Activated T-helper 17 cell treated with anti-CD3 and anti-CD28 coated beads, Interleukin-2, amount 50 U/mL, for 72 hours (primary cell): ENCODE measurements around the gene ARHGAP11A. TPM values are rescaled to one million over a fixed set of nuclear protein-coding genes. Genes with fewer than 3 reads are reported as not detected.
"Not testable (repeated sequence)": the region's sequence is repeated elsewhere in the genome, so short reads cannot be mapped to it uniquely, and the experiment has no call there.

ENCODE experiments used
- ATAC-seq: fragments of 150-1000 bp; cut with Tn5 transposase; replicated peaks from 2 replicates; pipeline ENCODE4 v1.10.0; 2021; ENCODE audit warnings: mild to moderate bottlenecking, moderate library complexity
- H3K27ac Mint-ChIP-seq: one replicate; pipeline ENCODE4 v1.8.0; 2022; ENCODE audit warnings: mixed read lengths
- H3K27me3 Mint-ChIP-seq: one replicate; pipeline ENCODE4 v1.8.0; 2022; ENCODE audit warnings: mixed read lengths
- H3K36me3 Mint-ChIP-seq: one replicate; pipeline ENCODE4 v1.8.0; 2022; ENCODE audit warnings: low read depth, mild to moderate bottlenecking, mixed read lengths
- H3K4me1 Mint-ChIP-seq: one replicate; pipeline ENCODE4 v1.8.0; 2022; ENCODE audit warnings: mixed read lengths
- H3K4me3 Mint-ChIP-seq: one replicate; pipeline ENCODE4 v1.8.0; 2022; ENCODE audit warnings: mild to moderate bottlenecking, mixed read lengths
- H3K9me3 Mint-ChIP-seq: one replicate; pipeline ENCODE4 v1.8.0; 2022; ENCODE audit warnings: mixed read lengths
- total RNA-seq, 2 donors: library from RNA; stranded (reverse); gene quantifications; one replicate each; pipeline ENCODE4 v1.2.3, GENCODE V29; 2022

Gene ARHGAP11A, protein sequence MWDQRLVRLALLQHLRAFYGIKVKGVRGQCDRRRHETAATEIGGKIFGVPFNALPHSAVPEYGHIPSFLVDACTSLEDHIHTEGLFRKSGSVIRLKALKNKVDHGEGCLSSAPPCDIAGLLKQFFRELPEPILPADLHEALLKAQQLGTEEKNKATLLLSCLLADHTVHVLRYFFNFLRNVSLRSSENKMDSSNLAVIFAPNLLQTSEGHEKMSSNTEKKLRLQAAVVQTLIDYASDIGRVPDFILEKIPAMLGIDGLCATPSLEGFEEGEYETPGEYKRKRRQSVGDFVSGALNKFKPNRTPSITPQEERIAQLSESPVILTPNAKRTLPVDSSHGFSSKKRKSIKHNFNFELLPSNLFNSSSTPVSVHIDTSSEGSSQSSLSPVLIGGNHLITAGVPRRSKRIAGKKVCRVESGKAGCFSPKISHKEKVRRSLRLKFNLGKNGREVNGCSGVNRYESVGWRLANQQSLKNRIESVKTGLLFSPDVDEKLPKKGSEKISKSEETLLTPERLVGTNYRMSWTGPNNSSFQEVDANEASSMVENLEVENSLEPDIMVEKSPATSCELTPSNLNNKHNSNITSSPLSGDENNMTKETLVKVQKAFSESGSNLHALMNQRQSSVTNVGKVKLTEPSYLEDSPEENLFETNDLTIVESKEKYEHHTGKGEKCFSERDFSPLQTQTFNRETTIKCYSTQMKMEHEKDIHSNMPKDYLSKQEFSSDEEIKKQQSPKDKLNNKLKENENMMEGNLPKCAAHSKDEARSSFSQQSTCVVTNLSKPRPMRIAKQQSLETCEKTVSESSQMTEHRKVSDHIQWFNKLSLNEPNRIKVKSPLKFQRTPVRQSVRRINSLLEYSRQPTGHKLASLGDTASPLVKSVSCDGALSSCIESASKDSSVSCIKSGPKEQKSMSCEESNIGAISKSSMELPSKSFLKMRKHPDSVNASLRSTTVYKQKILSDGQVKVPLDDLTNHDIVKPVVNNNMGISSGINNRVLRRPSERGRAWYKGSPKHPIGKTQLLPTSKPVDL
- 100 to 1,000 TPM; 106 to 114 TPM for total RNA-seq

GRCh38 chr15:32615051-32615870 is at the start of gene ARHGAP11A:
ARHGAP11A (plus strand) TSS chr15:32615504; CDS start chr15:32616212, 708 bp downstream.
- H3K9me3 Mint-ChIP-seq, H3K27me3 Mint-ChIP-seq, H3K4me1 Mint-ChIP-seq: not testable (repeated sequence)
- peaks cover 22% of the 10 kb centered on the region for H3K36me3 Mint-ChIP-seq
- peak; percentile 82 for ATAC-seq
- H3K4me3 Mint-ChIP-seq: peak within 1 kb of the TSS; percentile 99
- H3K27ac Mint-ChIP-seq: peak within 1 kb of the TSS; percentile 87

GRCh38 chr15:32568988-32569387 is 46.3 kb upstream of the ARHGAP11A start:
- H3K4me3 Mint-ChIP-seq, H3K4me1 Mint-ChIP-seq, ATAC-seq, H3K9me3 Mint-ChIP-seq, H3K27me3 Mint-ChIP-seq, H3K27ac Mint-ChIP-seq, H3K36me3 Mint-ChIP-seq: not testable (repeated sequence)

DNA sequence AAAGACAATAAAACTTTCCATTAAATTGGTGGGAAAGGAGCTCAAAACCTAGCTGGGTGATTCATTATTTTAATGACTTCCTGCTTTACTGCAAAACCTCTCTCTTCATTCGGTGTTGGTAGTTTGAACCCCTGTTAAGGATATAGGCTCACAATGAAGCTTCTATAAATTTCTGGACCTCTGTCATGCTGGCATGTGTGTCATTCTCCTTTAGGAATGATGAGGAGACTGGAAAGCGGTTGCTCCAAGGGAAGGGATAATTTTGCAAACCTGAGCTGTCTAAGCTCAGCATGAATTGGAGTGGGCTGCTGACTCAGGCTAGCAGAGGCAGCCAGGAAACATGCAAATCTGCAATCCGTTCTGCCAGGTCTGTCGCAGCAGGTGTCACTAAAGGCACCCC is 36.8 kb upstream of the ARHGAP11A start:
- H3K36me3 Mint-ChIP-seq, H3K27ac Mint-ChIP-seq, H3K27me3 Mint-ChIP-seq, H3K9me3 Mint-ChIP-seq, ATAC-seq, H3K4me1 Mint-ChIP-seq: not testable (repeated sequence)
- peak overlapping the region; percentile 29 for H3K4me3 Mint-ChIP-seq

- not testable (repeated sequence) for ATAC-seq, H3K36me3 Mint-ChIP-seq, H3K9me3 Mint-ChIP-seq, H3K4me1 Mint-ChIP-seq, H3K27me3 Mint-ChIP-seq, H3K27ac Mint-ChIP-seq, H3K4me3 Mint-ChIP-seq
These were observed 29.5 kb upstream of the ARHGAP11A start for GRCh38 chr15:32585844-32586243.

GRCh38 chr15:32593151-32593550 is 22.2 kb upstream of the ARHGAP11A start, which contains the start of gene GOLGA8N:
GOLGA8N (plus strand) TSS chr15:32593456.
- H3K27me3 Mint-ChIP-seq, H3K4me1 Mint-ChIP-seq, H3K36me3 Mint-ChIP-seq, ATAC-seq, H3K9me3 Mint-ChIP-seq, H3K4me3 Mint-ChIP-seq, H3K27ac Mint-ChIP-seq: not testable (repeated sequence)

DNA sequence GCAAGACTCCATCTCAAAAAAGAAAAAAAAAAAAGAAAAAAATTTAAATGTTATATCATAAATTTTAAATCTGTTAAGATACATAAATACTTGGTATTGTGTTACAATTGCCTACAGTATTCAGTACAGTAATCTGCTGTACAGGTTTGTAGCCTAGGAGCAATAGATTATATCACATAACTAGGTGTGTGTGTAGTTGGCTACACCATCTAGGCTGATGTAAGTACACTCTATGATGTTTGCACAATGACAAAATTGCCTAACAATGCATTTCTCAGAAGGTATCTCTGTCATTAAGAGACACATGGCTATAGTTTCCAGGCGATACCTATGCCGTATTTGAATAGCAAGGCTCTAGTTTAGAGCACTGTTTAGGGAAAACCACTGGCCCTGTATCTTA is 5.8 kb upstream of the ARHGAP11A start:
- H3K4me1 Mint-ChIP-seq, H3K9me3 Mint-ChIP-seq, H3K27me3 Mint-ChIP-seq, ATAC-seq, H3K27ac Mint-ChIP-seq, H3K4me3 Mint-ChIP-seq, H3K36me3 Mint-ChIP-seq: not testable (repeated sequence)

DNA sequence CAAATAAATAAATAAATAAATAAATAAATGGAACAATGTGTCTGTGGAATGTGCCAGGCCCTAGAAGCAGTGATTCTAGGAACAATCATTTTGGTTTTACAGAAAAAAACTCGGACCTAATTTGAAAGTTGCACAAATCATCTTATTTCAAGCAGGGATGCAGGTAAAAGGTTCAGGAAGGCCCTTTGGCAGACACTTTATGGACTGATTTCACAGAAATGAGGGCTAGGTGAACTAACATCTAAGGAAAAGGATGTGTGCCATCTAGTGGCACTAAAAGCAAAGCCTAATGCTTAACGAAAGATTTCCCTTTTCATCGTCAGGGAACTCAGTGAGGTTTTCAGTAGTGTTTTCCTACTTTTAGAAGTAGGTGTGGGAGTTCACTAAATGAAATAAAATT is 4.6 kb upstream of the ARHGAP11A start:
- not testable (repeated sequence) for H3K4me3 Mint-ChIP-seq, H3K4me1 Mint-ChIP-seq, H3K9me3 Mint-ChIP-seq, ATAC-seq, H3K36me3 Mint-ChIP-seq, H3K27ac Mint-ChIP-seq, H3K27me3 Mint-ChIP-seq

DNA sequence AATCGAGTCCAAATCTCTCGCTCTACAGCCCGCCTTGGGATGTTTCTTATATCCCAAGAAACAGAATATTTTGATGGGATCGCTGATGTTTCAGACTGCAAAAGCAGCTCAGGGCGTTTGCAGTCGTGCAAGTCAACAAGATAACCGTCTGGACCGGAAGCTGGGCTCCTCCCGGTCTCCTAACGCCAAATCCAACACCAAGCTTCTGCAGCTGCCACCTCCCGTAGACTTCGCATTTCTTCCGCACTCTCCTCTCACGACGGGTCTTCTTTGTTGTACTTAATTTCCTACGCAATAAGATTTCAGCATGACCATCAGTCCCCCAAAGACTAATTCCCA is 623 bp upstream of the ARHGAP11A start:
- not testable (repeated sequence) for H3K9me3 Mint-ChIP-seq, H3K27me3 Mint-ChIP-seq, H3K4me1 Mint-ChIP-seq
- Mint-ChIP-seq H3K36me3 (peaks cover 22% of the 10 kb centered on the region), H3K4me3 (peak overlapping the region; percentile 99), H3K27ac (peak overlapping the region; percentile 87)
- ATAC-seq: peak; percentile 53

GRCh38 chr15:32615871-32616426 is 645 bp downstream of the ARHGAP11A start:
- Mint-ChIP-seq H3K4me3 (peak overlapping the region; percentile 99), H3K27ac (peak overlapping the region; percentile 87), H3K36me3 (peaks cover 22% of the 10 kb centered on the region)
- not testable (repeated sequence) for H3K4me1 Mint-ChIP-seq, H3K9me3 Mint-ChIP-seq, H3K27me3 Mint-ChIP-seq
- peak; percentile 34 for ATAC-seq

DNA sequence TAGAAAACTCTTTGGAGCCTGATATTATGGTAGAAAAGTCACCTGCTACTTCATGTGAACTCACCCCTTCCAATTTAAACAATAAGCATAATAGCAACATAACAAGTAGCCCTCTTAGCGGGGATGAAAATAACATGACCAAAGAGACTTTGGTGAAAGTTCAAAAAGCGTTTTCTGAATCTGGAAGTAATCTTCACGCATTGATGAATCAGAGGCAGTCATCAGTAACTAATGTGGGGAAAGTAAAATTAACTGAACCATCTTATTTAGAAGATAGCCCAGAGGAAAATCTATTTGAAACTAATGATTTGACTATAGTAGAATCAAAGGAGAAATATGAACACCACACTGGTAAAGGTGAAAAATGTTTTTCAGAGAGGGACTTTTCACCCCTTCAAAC is 21.1 kb downstream of the ARHGAP11A start:
- Mint-ChIP-seq H3K27ac (no peak overlapping the region), H3K4me1 (no peaks in the 10 kb centered on the region), H3K9me3 (no peaks in the 10 kb centered on the region), H3K27me3 (no peaks in the 10 kb centered on the region), H3K4me3 (no peak overlapping the region), H3K36me3 (peaks cover 52% of the 10 kb centered on the region)
- no peak for ATAC-seq

DNA sequence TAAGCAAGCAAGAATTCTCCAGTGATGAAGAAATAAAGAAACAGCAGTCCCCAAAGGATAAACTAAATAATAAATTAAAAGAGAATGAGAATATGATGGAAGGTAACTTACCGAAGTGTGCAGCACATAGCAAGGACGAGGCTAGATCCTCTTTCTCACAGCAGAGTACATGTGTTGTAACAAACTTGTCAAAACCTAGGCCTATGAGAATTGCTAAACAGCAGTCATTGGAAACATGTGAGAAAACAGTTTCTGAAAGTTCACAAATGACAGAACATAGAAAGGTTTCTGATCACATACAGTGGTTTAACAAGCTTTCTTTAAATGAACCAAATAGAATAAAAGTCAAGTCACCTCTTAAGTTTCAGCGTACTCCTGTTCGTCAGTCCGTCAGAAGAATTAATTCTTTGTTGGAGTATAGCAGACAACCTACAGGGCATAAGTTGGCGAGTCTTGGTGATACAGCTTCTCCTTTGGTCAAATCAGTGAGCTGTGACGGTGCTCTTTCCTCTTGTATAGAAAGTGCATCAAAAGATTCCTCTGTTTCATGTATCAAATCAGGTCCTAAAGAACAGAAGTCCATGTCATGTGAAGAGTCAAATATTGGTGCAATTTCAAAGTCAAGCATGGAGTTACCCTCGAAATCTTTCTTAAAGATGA is 21.7 kb downstream of the ARHGAP11A start:
- no peak overlapping the region for H3K27ac Mint-ChIP-seq
- no peaks in the 10 kb centered on the region for H3K27me3 Mint-ChIP-seq
- H3K4me3 Mint-ChIP-seq: no peak overlapping the region
- H3K4me1 Mint-ChIP-seq: no peaks in the 10 kb centered on the region
- H3K9me3 Mint-ChIP-seq: no peaks in the 10 kb centered on the region
- no peak for ATAC-seq
- H3K36me3 Mint-ChIP-seq: peaks cover 52% of the 10 kb centered on the region

DNA sequence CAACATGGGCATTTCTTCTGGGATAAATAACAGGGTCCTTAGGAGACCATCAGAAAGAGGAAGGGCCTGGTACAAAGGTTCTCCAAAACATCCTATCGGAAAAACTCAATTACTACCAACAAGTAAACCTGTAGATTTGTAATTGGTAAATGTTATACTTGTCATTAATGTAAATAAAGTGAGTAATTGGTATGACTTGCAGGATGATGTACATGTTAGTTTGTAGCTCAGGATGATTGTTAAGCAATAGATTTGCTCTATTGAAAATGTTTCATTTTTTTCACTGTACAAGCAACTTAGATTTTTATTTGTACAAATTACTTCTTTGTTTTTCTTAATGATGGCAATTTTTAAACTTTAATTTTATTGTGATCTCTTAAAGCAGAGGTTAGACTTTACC is 22.4 kb downstream of the ARHGAP11A start:
- Mint-ChIP-seq H3K27ac (no peak overlapping the region), H3K27me3 (no peaks in the 10 kb centered on the region), H3K9me3 (no peaks in the 10 kb centered on the region), H3K36me3 (peaks cover 51% of the 10 kb centered on the region), H3K4me1 (no peaks in the 10 kb centered on the region), H3K4me3 (no peak overlapping the region)
- ATAC-seq: no peak

GRCh38 chr15:32641517-32642059 is 26.3 kb downstream of the ARHGAP11A start, which contains the start of gene SCG5:
SCG5 (plus strand) TSS chr15:32641710; CDS start chr15:32643593, 1,883 bp downstream.
- H3K36me3 Mint-ChIP-seq: peaks cover 15% of the 10 kb centered on the region
- H3K27ac Mint-ChIP-seq: no peak within 1 kb of the TSS
- no peaks in the 10 kb centered on the region for H3K4me1 Mint-ChIP-seq
- H3K27me3 Mint-ChIP-seq: no peaks in the 10 kb centered on the region
- no peak within 1 kb of the TSS for H3K4me3 Mint-ChIP-seq
- no peaks in the 10 kb centered on the region for H3K9me3 Mint-ChIP-seq
- no peak for ATAC-seq
